NCI-H510A (cell line): ENCODE measurements around the gene LORICRIN.

Source experiments
- DNase-seq: peaks from one replicate; lab custom pipeline; 2025; lab: John Stamatoyannopoulos, UW

LORICRIN gene

DNA sequence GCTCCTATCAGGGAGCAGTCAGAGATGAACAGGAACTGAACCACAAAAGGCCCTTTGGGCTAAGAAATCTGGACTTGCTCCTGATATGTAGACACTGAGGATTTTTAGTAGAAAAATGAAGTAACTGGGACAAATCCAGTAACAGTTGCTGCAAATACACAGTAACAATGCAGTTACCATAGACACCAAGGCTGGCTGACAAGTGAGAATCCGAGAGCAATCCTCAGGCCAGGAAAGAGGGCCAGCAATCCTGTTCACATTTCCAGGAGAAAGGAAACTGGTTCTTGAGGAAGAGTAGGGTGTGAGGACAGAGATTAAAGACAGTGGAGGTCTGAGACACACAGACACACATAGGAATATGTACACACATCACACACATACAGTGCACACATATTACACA, 9.3 kb upstream of the LORICRIN start:
- no peak for DNase-seq

- DNase-seq, result no peak
Observed at GRCh38 chr1:153251087-153251486, 8.4 kb upstream of the LORICRIN start.

DNA sequence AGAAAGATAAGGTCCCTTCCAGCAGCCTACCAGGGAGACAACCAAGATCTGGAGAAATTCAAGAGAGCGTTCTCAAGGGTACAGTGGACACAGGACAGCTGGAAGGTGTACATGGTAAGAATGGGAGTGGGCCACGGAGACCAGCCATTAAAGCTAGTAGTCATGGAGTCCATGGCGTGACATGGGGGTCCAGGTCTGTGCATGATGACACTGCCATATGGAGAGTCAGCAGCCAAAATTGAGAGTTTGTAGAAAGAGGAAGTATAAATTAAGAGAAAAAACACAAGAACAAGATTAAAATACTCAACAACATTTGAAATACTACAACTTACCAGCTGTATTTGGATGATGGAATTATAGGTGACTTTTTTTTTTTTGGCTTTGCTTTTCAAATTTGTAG, 7.9 kb upstream of the LORICRIN start:
- no peak for DNase-seq

- DNase-seq, result no peak
Observed at GRCh38 chr1:153251988-153252387, 7.5 kb upstream of the LORICRIN start.

- DNase-seq, result no peak
Observed at GRCh38 chr1:153253076-153253475, 6.4 kb upstream of the LORICRIN start.

DNA sequence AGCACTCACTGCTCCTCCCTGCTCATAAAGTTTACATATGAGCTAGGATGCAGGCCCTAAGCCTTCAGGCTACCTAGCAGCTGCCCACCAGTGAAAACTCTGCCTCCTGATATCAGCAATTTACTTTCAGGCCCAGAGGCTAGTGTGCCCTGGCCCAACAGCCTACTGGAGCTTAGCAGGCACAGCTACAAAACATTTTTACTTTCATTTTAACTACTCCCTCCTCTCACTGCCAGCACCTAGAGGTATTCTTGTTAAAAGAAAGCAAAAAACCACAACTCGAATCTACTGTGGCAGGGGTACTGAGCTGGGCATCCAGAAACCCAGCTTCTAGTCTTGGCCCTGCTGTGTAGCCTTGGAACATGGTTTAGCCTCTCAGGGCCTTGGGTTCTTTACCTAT, 5.8 kb upstream of the LORICRIN start:
- DNase-seq, result no peak

GRCh38 chr1:153260585-153261280, 1.2 kb downstream of the LORICRIN start:
- no peak for DNase-seq

DNA sequence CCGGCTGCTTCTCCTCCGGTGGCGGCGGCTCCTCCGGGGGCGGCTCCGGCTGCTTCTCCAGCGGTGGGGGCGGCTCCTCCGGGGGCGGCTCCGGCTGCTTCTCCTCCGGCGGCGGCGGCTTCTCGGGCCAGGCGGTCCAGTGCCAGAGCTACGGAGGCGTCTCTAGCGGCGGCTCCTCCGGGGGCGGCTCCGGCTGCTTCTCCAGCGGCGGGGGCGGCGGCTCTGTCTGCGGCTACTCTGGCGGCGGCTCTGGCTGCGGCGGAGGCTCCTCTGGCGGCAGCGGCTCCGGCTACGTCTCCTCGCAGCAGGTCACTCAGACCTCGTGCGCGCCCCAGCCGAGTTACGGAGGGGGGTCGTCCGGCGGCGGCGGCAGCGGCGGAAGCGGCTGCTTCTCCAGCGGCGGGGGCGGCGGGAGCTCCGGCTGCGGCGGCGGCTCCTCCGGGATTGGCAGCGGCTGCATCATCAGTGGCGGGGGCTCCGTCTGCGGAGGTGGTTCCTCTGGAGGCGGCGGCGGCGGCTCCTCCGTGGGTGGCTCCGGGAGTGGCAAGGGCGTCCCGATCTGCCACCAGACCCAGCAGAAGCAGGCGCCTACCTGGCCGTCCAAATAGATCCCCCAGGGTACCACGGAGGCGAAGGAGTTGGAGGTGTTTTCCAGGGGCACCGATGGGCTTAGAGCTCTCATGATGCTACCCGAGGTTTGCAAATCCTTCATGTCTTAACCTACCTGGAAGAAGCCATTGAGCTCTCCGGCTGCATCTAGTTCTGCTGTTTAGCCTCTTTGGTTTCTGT, 2.0 kb downstream of the LORICRIN start:
- no peak for DNase-seq

DNA sequence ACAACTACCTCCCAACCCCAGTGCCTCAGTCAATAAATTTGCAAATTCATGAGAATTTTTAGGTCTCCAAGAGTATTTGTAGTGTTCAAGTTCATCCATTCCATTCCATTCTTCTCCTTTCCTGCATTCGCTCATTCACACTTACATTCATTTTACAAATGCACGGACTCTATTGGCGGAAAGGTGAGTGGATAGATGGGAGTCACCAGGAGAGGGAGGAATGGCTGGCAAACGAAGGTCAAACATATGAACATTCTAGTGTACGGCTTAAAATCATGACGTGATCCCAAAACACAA, 2.5 kb downstream of the LORICRIN start:
- no peak for DNase-seq

DNA sequence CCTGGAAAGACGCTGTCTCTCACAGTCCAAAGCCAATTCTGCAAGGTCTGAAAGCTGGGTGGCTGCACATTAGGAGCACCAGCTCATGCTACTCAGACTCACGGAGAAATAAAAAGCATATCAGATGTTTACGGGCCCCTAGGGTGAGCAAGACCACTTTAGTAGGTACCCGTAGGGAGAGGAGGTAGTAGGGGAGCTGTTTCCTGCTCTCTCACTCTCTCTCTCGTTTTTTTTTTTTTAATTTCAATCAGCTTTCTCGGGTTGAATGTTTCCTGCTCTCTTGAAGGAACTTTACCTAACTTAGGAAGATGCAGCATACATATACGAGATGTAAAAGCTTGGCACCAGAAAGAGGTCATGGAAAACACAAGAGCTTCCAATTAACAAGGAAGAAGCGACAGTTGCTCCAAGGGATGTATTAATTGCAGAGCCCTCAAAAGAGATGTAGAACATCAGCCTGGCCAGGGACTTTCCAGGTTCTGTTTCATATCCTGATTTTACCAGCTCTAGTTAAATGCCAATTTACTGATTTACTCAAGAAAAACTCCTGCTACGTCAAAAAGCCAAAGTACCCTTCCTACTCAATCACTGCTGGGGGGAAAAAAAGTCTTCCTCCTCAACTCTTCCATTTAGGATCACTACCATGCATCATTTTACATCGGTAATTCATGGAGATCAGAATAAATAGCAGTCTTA, 3.1 kb downstream of the LORICRIN start:
- DNase-seq, result no peak

- no peak for DNase-seq
Observed at GRCh38 chr1:153265457-153265856, 6.0 kb downstream of the LORICRIN start.

GRCh38 chr1:153271711-153272110, 12.2 kb downstream of the LORICRIN start:
- DNase-seq, result no peak

DNA sequence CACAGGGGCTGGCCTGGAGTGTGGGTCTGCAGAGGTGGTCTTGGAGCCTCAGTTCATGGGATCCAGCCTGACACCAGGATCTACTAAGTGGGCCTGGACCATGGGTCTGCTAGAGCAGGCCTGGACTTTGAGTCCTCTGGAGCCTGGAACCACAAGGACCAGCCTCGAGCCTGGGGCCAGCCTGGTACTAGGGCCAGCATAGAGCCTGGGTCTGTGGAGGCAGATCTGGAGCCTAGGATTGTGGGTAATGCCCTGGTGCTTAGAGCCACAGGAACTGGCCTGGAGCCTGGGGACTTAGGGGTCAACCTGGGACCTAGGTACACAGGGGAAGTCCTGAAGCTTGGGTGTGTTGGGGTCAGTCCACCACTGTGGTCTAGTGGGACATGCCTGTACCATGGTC, 12.7 kb downstream of the LORICRIN start:
- no peak for DNase-seq

GRCh38 chr1:153277852-153278251, 18.4 kb downstream of the LORICRIN start:
- no peak for DNase-seq

DNA sequence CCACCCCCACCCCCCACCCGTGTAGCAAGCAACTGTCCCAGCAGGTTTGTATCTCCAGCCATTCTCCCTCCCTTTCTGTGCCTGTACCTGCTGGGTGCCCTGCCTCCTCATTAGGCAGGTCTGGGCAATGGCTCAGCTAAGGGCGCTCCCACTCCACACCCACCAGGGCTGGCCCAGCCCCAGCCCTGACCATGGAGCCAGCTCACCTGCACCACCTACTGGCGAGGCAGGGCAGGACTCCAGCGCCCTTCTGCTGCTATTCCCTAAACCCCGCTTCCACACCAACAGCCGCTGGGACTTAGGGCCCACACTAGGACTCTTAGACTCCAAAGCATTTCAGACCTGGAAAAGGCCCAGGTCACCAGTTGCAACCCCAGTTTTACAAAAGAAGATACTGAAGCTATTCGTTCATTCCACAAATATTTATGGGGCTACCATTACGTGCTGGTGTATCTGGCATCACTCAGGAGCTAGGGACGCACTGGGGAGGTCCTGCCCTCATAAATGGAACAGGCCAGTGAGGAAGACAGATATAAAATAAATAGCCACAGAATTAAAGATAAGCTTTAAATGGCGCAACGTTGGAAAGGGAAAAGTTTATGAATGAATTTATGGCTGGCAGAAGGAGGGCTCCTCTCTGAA, 29.3 kb downstream of the LORICRIN start:
- DNase-seq, result no peak

- no peak for DNase-seq
Observed at GRCh38 chr1:153291514-153291913, 32.0 kb downstream of the LORICRIN start.

DNA sequence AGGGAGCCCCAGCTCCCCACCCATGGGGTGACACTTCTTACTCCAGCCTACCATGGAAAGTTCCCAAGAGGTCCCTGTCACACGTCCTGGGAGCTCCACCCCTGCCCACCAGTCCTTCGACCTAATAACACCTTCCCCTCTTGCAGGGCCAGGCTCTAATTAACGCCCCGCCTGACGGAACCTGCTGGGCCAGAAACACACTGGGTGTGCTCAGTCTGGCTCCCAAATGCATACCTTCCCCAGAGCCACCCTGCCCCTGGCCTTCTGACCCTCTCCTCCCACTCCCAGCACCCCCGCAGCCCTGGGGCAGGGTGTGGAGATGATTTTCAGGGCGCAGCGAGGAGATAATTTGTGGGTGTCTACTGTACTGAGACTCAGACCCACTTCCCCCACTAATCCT, 32.7 kb downstream of the LORICRIN start:
- DNase-seq, result no peak

DNA sequence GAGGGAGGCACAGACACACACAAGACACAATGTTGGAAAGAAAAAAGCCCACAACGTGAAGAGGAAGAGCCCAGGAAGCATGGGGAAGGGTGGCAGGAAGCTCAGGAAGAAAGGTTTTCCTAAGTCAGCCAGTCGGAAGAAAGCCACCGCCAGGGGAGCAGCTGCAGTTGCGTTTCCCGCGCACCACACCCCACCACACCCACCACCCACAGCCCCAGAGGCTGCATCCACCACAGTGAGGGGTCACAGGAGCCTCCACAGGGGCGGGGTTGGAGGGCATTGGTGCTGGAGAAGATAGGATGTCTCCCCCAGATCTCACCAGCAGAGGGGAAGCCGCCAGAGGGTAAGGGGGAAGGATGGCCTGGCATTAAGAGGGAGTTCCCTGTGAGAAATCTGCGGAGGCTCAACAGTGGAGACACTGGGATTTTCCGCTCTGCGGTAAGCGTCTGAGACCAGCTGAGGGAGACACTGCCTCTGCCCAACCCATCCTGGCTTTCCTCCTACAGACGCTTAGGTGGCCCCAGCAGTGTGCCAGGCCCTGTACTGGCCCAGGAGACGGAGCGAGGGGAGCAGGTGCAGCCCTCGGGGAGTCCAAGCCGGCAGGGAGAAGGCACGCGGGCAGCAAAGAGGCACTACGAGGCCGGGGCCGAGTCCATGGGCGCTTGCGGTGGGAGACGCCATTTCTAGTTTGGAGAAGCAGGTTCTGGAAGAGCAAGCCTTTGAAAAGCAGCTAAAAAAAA, 33.4 kb downstream of the LORICRIN start:
- no peak for DNase-seq

DNA sequence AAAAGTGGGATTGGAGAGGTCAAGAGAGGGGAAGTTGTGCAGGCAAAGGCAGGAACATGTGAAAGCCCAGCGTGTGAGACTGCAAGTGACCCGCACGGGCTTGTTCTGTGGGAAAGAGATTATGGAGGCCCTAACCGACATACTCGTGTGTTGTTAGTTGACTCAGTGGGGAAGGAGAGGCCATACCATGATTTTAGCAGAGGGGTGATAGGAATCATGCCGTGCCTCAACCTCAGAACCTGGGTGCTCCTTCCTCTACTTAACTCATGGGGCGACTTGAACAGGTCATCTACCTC, 33.9 kb downstream of the LORICRIN start:
- DNase-seq, result no peak

DNA sequence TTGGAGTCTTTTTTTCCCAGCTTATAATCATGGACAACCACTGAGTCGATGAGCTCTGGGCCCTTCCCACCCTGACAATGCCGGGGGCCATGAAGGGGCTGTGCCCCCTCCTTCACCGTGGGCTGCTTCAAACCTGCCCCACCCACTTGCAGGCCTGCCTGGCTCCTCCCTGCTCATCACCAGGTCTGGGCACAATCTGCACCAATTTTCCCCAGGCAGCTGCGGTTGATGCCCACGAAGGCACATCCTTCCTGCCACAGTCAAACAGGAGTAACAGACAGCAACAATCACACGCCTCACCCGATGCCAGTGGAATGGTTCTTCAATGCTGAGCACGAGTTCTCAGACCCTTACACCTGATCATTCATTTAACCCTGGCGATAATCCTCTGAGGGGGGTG, 34.4 kb downstream of the LORICRIN start:
- no peak for DNase-seq

DNA sequence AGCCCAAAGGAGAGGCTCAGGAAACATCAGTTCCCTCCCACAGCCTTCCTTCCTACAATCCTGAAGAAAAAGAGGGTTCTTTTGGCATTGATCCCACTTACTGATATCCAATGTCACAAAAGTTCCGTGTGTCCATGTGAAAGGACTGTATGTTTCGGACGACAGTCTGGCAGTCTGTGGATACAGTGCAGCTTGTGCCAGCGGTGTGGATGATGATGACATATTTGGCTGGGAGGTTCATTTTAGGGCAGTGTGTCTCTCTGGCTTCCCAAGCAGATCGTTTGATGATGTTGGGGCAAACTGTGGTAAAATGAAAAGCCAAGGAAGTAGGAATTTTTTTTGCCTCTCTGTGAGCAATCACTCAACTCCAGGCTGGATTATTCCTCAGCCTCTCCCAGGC, 42.8 kb downstream of the LORICRIN start:
- no peak for DNase-seq

DNA sequence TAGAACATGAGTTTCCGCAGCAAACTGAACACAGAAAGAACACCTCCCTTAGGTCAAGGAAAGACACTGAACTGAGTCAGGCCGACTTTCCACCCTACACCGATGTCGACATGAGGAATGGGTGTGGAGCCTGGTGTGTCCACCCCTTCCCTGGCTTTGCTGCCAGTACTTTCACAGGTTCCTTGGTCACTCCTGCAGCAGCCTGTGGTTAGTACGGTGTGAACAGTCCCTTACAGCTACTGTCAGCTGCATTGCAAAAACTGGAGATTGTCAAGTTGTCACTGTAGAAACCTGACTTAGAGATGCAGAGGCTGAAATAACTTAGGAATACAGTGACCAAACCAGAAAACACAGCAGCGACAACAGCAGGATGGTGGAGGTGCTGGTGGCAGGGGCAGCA, 46.2 kb downstream of the LORICRIN start:
- no peak for DNase-seq
